Spleen (tissue), 7 donors: ENCODE measurements around the gene SLC5A4.

ENCODE experiments used
- CTCF ChIP-seq, 11 experiments: fragments of 200-600 bp in 7 of 11; fragments of 450-650 bp in 4 of 11; sonication (generic) in 4 of 11; IDR thresholded peaks in 8 of 11; conservative IDR thresholded peaks in 3 of 11; 1 replicate in 7 of 11; 2 replicates in 4 of 11; pipeline versions ENCODE4 v1.4.0 to v1.8.0; 2016 to 2021; ENCODE audit warnings: antibody characterized with exemption in 11 of 11, inconsistent platforms in 4 of 11, mild to moderate bottlenecking in 1 of 11
- POLR2A ChIP-seq, 3 donors: fragments of 450-650 bp; IDR thresholded peaks; one replicate each; pipeline ENCODE4 v1.5.1; 2017; ENCODE audit warnings: antibody characterized with exemption in 3 of 3, mild to moderate bottlenecking in 1 of 3
- POLR2AphosphoS5 ChIP-seq, 3 donors: sonication (generic); formaldehyde crosslinking; IDR thresholded peaks; one replicate each; pipeline ENCODE4 v1.5.1; 2017; ENCODE audit warnings: antibody characterized with exemption in 3 of 3
- donor health status: DM: no; HTN: no; CAD: no; lungs with moderate emphysema.
- donor health status: DM: no; HTN: no; CAD: no.
- donor health status: DM: no; HTN: no; CAD: no.

- no peak for TF ChIP-seq CTCF (IDR thresholded peaks at IDR 0.05 in 8 of 11, conservative IDR thresholded peaks at IDR 0.05 in 3 of 11)
- no peak for TF ChIP-seq POLR2A (IDR thresholded peaks at IDR 0.05)
- TF ChIP-seq POLR2AphosphoS5 (IDR thresholded peaks at IDR 0.05) = no peak
Observed at GRCh38 chr22:32218470-32218869, 36.7 kb downstream of the SLC5A4 start.
